NCI-H146 (cell line): Measurements from ENCODE around the gene SCGB1C2.

Source experiments
- DNase-seq: peaks from one replicate; lab custom pipeline; 2025; lab: John Stamatoyannopoulos, UW

SCGB1C2 gene

GRCh38 chr17:172401-172800, 35.0 kb downstream of the SCGB1C2 start:
- no peak for DNase-seq

- DNase-seq, result peak; percentile 18
Observed at GRCh38 chr17:173166-173911, 36.0 kb downstream of the SCGB1C2 start.

- no peak for DNase-seq
Observed at GRCh38 chr17:177155-177554, 39.8 kb downstream of the SCGB1C2 start.

GRCh38 chr17:177762-178161, 40.4 kb downstream of the SCGB1C2 start:
- DNase-seq, result no peak

GRCh38 chr17:178292-179065, 41.1 kb downstream of the SCGB1C2 start:
- DNase-seq, result no peak

- no peak for DNase-seq
Observed at GRCh38 chr17:179066-179432, 41.7 kb downstream of the SCGB1C2 start.

- no peak for DNase-seq
Observed at GRCh38 chr17:179781-180380, 42.5 kb downstream of the SCGB1C2 start.

- DNase-seq, result peak; percentile 16
Observed at GRCh38 chr17:180381-181244, 43.2 kb downstream of the SCGB1C2 start.

GRCh38 chr17:181245-182049, 44.1 kb downstream of the SCGB1C2 start, which contains the start of gene DOC2B:
DOC2B (minus strand) TSS chr17:181650; CDS start chr17:181479, 171 bp downstream.
- peak; percentile 17 for DNase-seq

GRCh38 chr17:182050-182751, 44.8 kb downstream of the SCGB1C2 start:
- no peak for DNase-seq

GRCh38 chr17:183021-183420, 45.7 kb downstream of the SCGB1C2 start:
- no peak for DNase-seq

- DNase-seq, result no peak
Observed at GRCh38 chr17:185445-186138, 48.2 kb downstream of the SCGB1C2 start.

- no peak for DNase-seq
Observed at GRCh38 chr17:187130-187529, 49.8 kb downstream of the SCGB1C2 start.
